ENCODE results near the gene DYNC1H1. TPM values are rescaled to one million over a fixed set of nuclear protein-coding genes. Genes with fewer than 3 reads are reported as not detected.

DYNC1H1 gene
- total and polyA plus RNA-seq, 2 of the 13 experiments (the other 11 are each of a cell fraction or from before 2014, with no cell fraction given) = 74.4 to 239 TPM

- peak; percentile 98 for TF ChIP-seq NFYB (CRISPR knock-in tag; IDR thresholded peaks at IDR 0.05)
- TF ChIP-seq KDM1A (CRISPR knock-in tag; IDR thresholded peaks at IDR 0.05) = peak; percentile 81; the same call in 1 of the 2 replicates
- TF ChIP-seq MXD4 (CRISPR knock-in tag; IDR thresholded peaks at IDR 0.05) = 0 out of 2 replicates have a peak, but pooled peaks have one; percentile 48
- no peak for TF ChIP-seq CENPX (CRISPR knock-in tag; IDR thresholded peaks at IDR 0.05)
- TF ChIP-seq ZNF143 (CRISPR knock-in tag; IDR thresholded peaks at IDR 0.05) = peak; percentile 93
- no peak for TF ChIP-seq NONO (IDR thresholded peaks at IDR 0.05)
- peak; percentile 57; the same call in 1 of the 2 replicates for TF ChIP-seq NONO (CRISPR knock-in tag; conservative IDR thresholded peaks at IDR 0.05)
- no peak for TF ChIP-seq GFI1 (CRISPR knock-in tag; IDR thresholded peaks at IDR 0.05; ENCODE audit: borderline replicate concordance)
- TF ChIP-seq ZKSCAN8 (CRISPR knock-in tag; IDR thresholded peaks at IDR 0.05; ENCODE audit: borderline replicate concordance) = peak; percentile 14; the same call in 1 of the 2 replicates
- peak; percentile 79; the same call in 1 of the 2 replicates for TF ChIP-seq ZMAT3 (CRISPR knock-in tag; conservative IDR thresholded peaks at IDR 0.05)
- no peak for TF ChIP-seq FOXP1 (IDR thresholded peaks at IDR 0.05)
- peak; percentile 16; the same call in 1 of the 2 replicates for TF ChIP-seq FOXP1 (CRISPR knock-in tag; IDR thresholded peaks at IDR 0.05)
- TF ChIP-seq BRCA1 (CRISPR knock-in tag; IDR thresholded peaks at IDR 0.05) = peak; percentile 81
- TF ChIP-seq ARNT (IDR thresholded peaks at IDR 0.05) = no peak
- peak; percentile 55; the same call in 1 of the 2 replicates for TF ChIP-seq ZFP41 (CRISPR knock-in tag; IDR thresholded peaks at IDR 0.05; ENCODE audit: borderline replicate concordance)
- TF ChIP-seq ZSCAN12 (CRISPR knock-in tag; IDR thresholded peaks at IDR 0.05) = 0 out of 2 replicates have a peak, but pooled peaks have one; percentile 67
- no peak; the same call in 1 of the 2 replicates for TF ChIP-seq SMYD3 (CRISPR knock-in tag; IDR thresholded peaks at IDR 0.05)
- TF ChIP-seq, protein P1, sequence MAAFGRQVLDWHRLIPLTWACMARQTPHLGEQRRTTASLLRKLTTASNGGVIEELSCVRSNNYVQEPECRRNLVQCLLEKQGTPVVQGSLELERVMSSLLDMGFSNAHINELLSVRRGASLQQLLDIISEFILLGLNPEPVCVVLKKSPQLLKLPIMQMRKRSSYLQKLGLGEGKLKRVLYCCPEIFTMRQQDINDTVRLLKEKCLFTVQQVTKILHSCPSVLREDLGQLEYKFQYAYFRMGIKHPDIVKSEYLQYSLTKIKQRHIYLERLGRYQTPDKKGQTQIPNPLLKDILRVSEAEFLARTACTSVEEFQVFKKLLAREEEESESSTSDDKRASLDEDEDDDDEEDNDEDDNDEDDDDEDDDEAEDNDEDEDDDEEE (CRISPR knock-in tag; IDR thresholded peaks at IDR 0.05) = no peak
- TF ChIP-seq, protein P2, sequence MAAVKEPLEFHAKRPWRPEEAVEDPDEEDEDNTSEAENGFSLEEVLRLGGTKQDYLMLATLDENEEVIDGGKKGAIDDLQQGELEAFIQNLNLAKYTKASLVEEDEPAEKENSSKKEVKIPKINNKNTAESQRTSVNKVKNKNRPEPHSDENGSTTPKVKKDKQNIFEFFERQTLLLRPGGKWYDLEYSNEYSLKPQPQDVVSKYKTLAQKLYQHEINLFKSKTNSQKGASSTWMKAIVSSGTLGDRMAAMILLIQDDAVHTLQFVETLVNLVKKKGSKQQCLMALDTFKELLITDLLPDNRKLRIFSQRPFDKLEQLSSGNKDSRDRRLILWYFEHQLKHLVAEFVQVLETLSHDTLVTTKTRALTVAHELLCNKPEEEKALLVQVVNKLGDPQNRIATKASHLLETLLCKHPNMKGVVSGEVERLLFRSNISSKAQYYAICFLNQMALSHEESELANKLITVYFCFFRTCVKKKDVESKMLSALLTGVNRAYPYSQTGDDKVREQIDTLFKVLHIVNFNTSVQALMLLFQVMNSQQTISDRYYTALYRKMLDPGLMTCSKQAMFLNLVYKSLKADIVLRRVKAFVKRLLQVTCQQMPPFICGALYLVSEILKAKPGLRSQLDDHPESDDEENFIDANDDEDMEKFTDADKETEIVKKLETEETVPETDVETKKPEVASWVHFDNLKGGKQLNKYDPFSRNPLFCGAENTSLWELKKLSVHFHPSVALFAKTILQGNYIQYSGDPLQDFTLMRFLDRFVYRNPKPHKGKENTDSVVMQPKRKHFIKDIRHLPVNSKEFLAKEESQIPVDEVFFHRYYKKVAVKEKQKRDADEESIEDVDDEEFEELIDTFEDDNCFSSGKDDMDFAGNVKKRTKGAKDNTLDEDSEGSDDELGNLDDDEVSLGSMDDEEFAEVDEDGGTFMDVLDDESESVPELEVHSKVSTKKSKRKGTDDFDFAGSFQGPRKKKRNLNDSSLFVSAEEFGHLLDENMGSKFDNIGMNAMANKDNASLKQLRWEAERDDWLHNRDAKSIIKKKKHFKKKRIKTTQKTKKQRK (IDR thresholded peaks at IDR 0.05; ENCODE audit: low read length) = no peak
- peak; percentile 83; the same call in 1 of the 2 replicates for TF ChIP-seq ZNF614 (CRISPR knock-in tag; IDR thresholded peaks at IDR 0.05; ENCODE audit: borderline replicate concordance)
- TF ChIP-seq ARID4A (CRISPR knock-in tag; IDR thresholded peaks at IDR 0.05; ENCODE audit: borderline replicate concordance) = peak; percentile 96; the same call in 1 of the 2 replicates
- TF ChIP-seq ZNF3 (CRISPR knock-in tag; IDR thresholded peaks at IDR 0.05) = 0 out of 2 replicates have a peak, but pooled peaks have one; percentile 49
Observed at GRCh38 chr14:101947904-101948665, 16.3 kb upstream of the DYNC1H1 start (continued).
